IPS-15b (cell line): ENCODE results near the gene CRYZL1.

Experiments used
- H3K27me3 ChIP-seq: one replicate; pipeline ENCODE4 v1.6.1; 2013; ENCODE audit warnings: low read length; ENCODE audit not compliant: control insufficient read depth, insufficient read depth
- H3K36me3 ChIP-seq: one replicate; pipeline ENCODE4 v1.6.1; 2013; ENCODE audit warnings: low read length; ENCODE audit not compliant: control insufficient read depth, insufficient read depth
- H3K4me1 ChIP-seq: one replicate; pipeline ENCODE4 v1.6.1; 2013; ENCODE audit warnings: mild to moderate bottlenecking, low read length; ENCODE audit not compliant: control insufficient read depth, insufficient read depth
- H3K4me3 ChIP-seq: one replicate; pipeline ENCODE4 v1.5.1; 2013; ENCODE audit warnings: low read depth, low read length
- H3K9ac ChIP-seq: one replicate; pipeline ENCODE4 v1.6.1; 2013; ENCODE audit warnings: low read depth, mild to moderate bottlenecking, low read length
- H3K9me3 ChIP-seq: one replicate; pipeline ENCODE4 v1.6.1; 2013; ENCODE audit warnings: mild to moderate bottlenecking, low read length; ENCODE audit not compliant: control insufficient read depth, insufficient read depth

Gene CRYZL1

GRCh38 chr21:33674226-33674625, 32.7 kb upstream of the CRYZL1 start:
- H3K9ac ChIP-seq, result no peak overlapping the region
- no peaks in the 10 kb centered on the region for H3K9me3 ChIP-seq
- no peaks in the 10 kb centered on the region for H3K27me3 ChIP-seq
- H3K4me3 ChIP-seq, result no peak overlapping the region
- H3K36me3 ChIP-seq, result no peaks in the 10 kb centered on the region
- peaks cover 21% of the 10 kb centered on the region for H3K4me1 ChIP-seq

GRCh38 chr21:33673473-33673872, 31.9 kb upstream of the CRYZL1 start:
- Histone ChIP-seq H3K4me3 (no peak overlapping the region), H3K9ac (no peak overlapping the region), H3K4me1 (peaks cover 17% of the 10 kb centered on the region), H3K36me3 (no peaks in the 10 kb centered on the region), H3K9me3 (no peaks in the 10 kb centered on the region), H3K27me3 (no peaks in the 10 kb centered on the region)

DNA sequence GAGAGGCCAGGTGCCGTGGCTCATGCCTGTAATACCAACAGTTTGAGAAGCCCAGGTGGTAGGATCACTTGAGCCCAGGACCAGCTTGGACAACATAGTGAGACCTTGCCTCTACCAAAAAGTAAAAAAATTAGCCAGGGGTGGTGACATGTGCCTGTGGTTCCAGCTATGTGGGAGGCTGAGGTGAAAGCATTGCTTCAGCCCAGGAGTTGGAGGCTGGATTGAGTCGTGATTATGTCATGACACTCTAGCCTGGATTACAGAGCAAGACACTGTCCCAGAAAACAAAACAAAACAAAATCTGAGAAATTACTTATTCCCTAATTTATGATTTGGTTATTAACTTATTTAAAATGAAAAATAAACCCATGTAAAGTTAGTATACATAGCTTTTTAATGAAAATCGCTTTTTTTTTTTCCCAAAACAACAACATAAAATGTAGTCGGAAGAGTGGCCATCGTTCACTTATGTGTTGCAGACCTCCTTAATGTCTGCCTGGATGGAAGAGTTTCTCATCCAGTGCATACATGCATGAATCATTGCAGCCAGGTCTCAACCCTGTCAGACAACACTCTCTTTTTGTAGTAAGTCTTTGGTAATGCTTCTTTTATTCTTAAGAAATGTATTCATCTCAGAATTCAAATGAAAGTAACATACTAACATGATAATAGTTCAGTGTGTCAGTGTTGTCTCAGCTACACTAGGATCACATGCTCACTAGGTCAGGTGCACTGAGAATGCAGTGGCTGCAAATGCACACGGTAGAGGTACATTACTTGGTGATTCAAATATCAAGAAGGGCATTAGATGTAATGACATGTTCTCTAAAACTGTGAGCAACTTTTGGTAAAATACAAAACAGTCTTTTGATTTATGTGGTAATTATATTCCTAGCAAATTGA, 28.8 kb upstream of the CRYZL1 start:
- Histone ChIP-seq H3K9ac (no peak overlapping the region), H3K27me3 (no peaks in the 10 kb centered on the region), H3K4me1 (peaks cover 11% of the 10 kb centered on the region), H3K4me3 (no peak overlapping the region), H3K9me3 (no peaks in the 10 kb centered on the region), H3K36me3 (no peaks in the 10 kb centered on the region)

DNA sequence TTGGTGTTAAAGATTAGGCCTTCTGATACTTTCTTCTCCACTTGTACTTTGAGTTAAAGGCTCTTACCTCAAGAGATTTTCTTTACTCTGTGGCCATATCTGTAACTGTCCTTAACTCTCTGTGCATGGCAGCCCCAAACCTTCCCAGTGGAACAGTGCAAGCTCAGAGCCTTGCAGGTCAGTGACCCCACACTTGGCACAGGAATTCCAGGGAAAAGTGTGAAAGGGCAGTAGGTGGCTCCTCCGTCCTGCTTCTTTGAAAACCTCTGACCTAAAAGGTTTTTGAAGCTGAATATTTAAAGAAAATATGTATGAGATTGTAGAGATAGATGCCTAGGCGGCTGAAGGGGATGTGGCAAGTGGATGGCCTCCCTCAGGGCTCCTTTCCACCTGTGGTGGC, 27.1 kb upstream of the CRYZL1 start:
- H3K4me1 ChIP-seq, result peaks cover 9% of the 10 kb centered on the region
- H3K36me3 ChIP-seq, result no peaks in the 10 kb centered on the region
- H3K27me3 ChIP-seq, result no peaks in the 10 kb centered on the region

DNA sequence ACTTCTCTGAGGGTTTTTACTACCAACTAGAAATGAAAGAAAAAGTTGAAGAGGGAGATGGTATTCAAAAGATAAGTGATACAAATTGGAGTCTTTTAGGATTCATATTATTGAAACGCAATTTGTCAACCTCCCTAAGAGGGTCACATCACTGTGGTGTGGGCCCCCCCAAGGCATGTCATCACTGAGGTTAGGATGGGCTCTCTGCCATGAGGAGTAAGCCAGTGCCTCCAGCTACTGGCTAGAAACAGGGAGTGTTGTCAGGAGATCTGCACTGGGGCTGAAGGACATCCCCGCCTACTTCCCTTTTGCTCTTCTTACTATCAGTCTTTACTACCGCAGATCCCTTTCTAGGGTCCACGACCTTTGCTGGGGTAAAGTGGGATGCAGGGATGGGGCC, 26.6 kb upstream of the CRYZL1 start:
- Histone ChIP-seq H3K36me3 (no peaks in the 10 kb centered on the region), H3K27me3 (no peaks in the 10 kb centered on the region), H3K9ac (no peak overlapping the region), H3K9me3 (no peaks in the 10 kb centered on the region), H3K4me3 (no peak overlapping the region), H3K4me1 (peaks cover 7% of the 10 kb centered on the region)

More for the DNA sequence above, 27.1 kb upstream of the CRYZL1 start:
- H3K9ac ChIP-seq, result no peak overlapping the region
- no peaks in the 10 kb centered on the region for H3K9me3 ChIP-seq
- H3K4me3 ChIP-seq, result no peak overlapping the region

DNA sequence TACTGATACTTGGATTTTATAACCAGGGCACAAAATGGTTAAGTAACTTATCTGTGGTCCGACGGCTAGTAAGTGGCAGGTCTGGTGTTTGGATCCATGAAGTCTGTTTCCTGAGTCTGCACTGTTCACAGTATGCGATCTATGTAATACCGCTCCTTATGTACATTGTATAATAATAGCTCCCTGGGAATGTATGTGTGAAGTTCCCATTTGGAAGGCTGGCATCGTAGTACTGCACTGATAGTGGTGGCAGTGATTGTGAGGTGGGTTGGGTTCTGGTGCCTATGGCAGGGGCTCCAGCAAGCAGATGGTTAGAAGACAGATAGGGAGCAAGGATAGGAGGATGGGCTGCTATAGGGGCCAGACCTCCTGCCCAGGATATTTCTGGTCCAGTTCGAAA, 26.1 kb upstream of the CRYZL1 start:
- Histone ChIP-seq H3K9me3 (no peaks in the 10 kb centered on the region), H3K36me3 (no peaks in the 10 kb centered on the region), H3K4me3 (no peak overlapping the region)

GRCh38 chr21:33666153-33666552, 24.6 kb upstream of the CRYZL1 start:
- no peaks in the 10 kb centered on the region for H3K36me3 ChIP-seq
- H3K9ac ChIP-seq, result no peak overlapping the region
- H3K4me1 ChIP-seq, result peaks cover 3% of the 10 kb centered on the region
- H3K9me3 ChIP-seq, result no peaks in the 10 kb centered on the region
- no peak overlapping the region for H3K4me3 ChIP-seq
- H3K27me3 ChIP-seq, result no peaks in the 10 kb centered on the region

More for the DNA sequence above, 26.1 kb upstream of the CRYZL1 start:
- Histone ChIP-seq H3K27me3 (no peaks in the 10 kb centered on the region), H3K4me1 (peaks cover 3% of the 10 kb centered on the region), H3K9ac (no peak overlapping the region)

DNA sequence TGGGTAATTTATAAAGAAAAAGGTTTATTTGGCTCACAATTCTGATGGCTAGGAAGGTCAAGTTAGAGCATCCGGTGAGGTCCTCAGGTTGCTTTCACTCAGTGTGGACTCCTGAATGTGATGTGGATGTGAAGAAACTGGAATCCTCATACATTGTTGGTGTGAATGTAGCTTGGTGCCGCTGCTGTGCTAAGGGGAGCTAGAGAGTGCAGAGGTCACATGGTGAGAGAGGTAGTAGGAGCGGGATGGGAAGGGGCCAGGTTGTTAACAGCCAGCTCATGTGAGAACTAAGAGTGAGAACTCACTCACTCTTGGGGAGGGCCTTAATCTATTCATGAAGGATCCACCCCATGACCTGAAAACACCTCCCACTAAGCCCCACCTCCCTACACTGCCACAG, 22.6 kb upstream of the CRYZL1 start:
- H3K27me3 ChIP-seq, result no peaks in the 10 kb centered on the region
- H3K4me1 ChIP-seq, result no peaks in the 10 kb centered on the region
- no peaks in the 10 kb centered on the region for H3K9me3 ChIP-seq
- no peaks in the 10 kb centered on the region for H3K36me3 ChIP-seq
- no peak overlapping the region for H3K4me3 ChIP-seq
- H3K9ac ChIP-seq, result no peak overlapping the region

- Histone ChIP-seq H3K9me3 (no peaks in the 10 kb centered on the region), H3K4me3 (no peak overlapping the region), H3K4me1 (peaks cover 3% of the 10 kb centered on the region), H3K36me3 (no peaks in the 10 kb centered on the region), H3K27me3 (no peaks in the 10 kb centered on the region), H3K9ac (no peak overlapping the region)
These were observed 21.7 kb upstream of the CRYZL1 start for GRCh38 chr21:33663241-33663640.

DNA sequence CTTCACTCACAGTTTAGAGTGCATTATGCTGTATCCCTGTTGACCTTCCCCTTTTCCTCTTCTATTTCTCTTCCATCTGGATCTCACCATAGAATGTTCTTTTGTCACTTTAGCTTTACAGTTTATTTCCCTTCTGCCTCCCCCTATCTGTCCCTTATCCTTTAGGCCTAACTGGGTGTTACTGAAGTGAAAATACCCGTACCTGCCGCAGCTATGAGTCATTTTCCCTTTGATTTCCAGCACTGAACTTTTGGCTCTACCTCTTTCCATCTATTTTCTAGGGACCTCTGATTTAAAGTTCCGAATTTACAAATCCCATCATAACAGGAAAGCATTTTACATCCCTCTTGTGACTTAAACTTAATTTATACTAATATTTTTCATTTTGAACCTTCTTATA, 20.5 kb upstream of the CRYZL1 start:
- Histone ChIP-seq H3K9me3 (no peaks in the 10 kb centered on the region), H3K4me1 (peaks cover 3% of the 10 kb centered on the region), H3K4me3 (no peak overlapping the region), H3K9ac (no peak overlapping the region), H3K27me3 (no peaks in the 10 kb centered on the region), H3K36me3 (no peaks in the 10 kb centered on the region)

- H3K4me1 ChIP-seq, result peaks cover 3% of the 10 kb centered on the region
- H3K9ac ChIP-seq, result no peak overlapping the region
- no peaks in the 10 kb centered on the region for H3K27me3 ChIP-seq
- H3K36me3 ChIP-seq, result no peaks in the 10 kb centered on the region
- no peak overlapping the region for H3K4me3 ChIP-seq
- no peaks in the 10 kb centered on the region for H3K9me3 ChIP-seq
These were observed 19.6 kb upstream of the CRYZL1 start for GRCh38 chr21:33661146-33661545.

- H3K4me1 ChIP-seq, result peaks cover 3% of the 10 kb centered on the region
- no peaks in the 10 kb centered on the region for H3K36me3 ChIP-seq
- no peak overlapping the region for H3K4me3 ChIP-seq
- H3K27me3 ChIP-seq, result no peaks in the 10 kb centered on the region
- no peaks in the 10 kb centered on the region for H3K9me3 ChIP-seq
- no peak overlapping the region for H3K9ac ChIP-seq
These were observed 18.9 kb upstream of the CRYZL1 start for GRCh38 chr21:33660406-33660805.
